ENCODE data around the gene TCP1. TPM values are rescaled to one million over a fixed set of nuclear protein-coding genes. Genes with fewer than 3 reads are reported as not detected.
A peak's percentile ranks its signal among the peaks of the same experiment; 100 is the strongest.

The TCP1 gene
- total and polyA plus RNA-seq, 9 of the 15 experiments (the other 6 are each of a cell fraction or from before 2014, with no cell fraction given) = 331 to 801 (median 645) TPM

DNA sequence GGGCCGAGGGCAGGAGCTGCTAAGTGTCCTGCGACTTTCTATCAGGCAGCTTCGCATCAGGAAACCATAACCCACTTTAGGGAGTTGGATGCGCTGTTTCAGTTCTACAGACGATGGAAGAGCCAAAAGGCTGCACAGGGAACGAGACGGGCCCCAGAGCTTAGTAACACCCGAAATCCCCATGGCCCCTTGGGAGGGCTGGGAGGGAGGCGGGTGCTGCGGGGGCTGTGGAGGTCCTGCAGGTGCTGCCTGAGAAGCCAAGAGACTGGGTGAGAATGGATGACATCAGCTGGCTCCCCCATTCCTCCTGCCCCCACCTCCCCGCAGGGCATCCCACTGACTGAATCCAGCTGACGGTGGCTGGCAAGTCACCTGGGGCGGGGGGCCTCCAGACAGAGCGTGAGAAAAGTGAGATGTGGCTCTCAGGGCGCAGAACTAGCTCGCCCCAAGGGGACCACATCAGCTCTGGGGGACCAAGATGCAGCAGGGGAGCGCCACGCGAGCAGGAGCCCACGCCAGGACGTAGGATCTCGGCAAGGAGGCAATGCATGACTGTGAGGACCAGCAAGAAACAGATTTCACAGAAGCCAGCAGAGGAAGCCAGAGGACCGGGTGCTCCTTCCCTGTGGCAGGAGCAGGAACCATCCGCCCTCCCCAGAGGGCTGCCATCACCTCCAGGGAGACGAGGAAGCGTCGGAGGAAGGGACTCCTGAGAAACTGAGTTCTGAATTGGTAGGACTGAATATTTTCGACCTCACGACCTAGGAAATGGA lies 47.5 kb upstream of the TCP1 start:
- TF ChIP-seq KDM1A (IDR thresholded peaks at IDR 0.05) (no peak), PPARD (CRISPR knock-in tag; IDR thresholded peaks at IDR 0.05) (no peak)
- TF ChIP-seq, protein P1, sequence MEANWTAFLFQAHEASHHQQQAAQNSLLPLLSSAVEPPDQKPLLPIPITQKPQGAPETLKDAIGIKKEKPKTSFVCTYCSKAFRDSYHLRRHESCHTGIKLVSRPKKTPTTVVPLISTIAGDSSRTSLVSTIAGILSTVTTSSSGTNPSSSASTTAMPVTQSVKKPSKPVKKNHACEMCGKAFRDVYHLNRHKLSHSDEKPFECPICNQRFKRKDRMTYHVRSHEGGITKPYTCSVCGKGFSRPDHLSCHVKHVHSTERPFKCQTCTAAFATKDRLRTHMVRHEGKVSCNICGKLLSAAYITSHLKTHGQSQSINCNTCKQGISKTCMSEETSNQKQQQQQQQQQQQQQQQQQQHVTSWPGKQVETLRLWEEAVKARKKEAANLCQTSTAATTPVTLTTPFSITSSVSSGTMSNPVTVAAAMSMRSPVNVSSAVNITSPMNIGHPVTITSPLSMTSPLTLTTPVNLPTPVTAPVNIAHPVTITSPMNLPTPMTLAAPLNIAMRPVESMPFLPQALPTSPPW (CRISPR knock-in tag; IDR thresholded peaks at IDR 0.05) = 0 out of 2 replicates have a peak, but pooled peaks have one; percentile 14
- Histone ChIP-seq H3K9me3 (replicated peaks; ENCODE audit: control insufficient read depth, insufficient read depth, low read depth, low read length) (no peaks in the 10 kb centered on the region), H3K79me2 (ENCODE audit: control insufficient read depth, insufficient read depth, low read length) (no peaks in the 10 kb centered on the region), H2AFZ (ENCODE audit: low read depth, low read length) (no peak overlapping the region), H3K4me2 (ENCODE audit: insufficient read depth, low read length) (no peak overlapping the region), H3K27ac (ENCODE audit: extremely low read depth, low read depth, low read length) (no peak overlapping the region), H3K9ac (ENCODE audit: insufficient read depth in 1 of 2, low read depth in 2 of 2, low read length in 2 of 2) (peak overlapping the region in 1 of 2 experiments; percentile 52; a peak in 1 of 4 replicates), H3K36me3 (ENCODE audit: control insufficient read depth, insufficient read depth, low read length) (no peaks in the 10 kb centered on the region), H3K27me3 (ENCODE audit: control insufficient read depth in 2 of 2, insufficient read depth in 2 of 2, low read length in 2 of 2) (peaks cover 39 to 43% of the 10 kb centered on the region in 2 experiments), H3K4me1 (replicated peaks in 1 of 2; ENCODE audit: control insufficient read depth in 2 of 2, insufficient read depth in 2 of 2, low read length in 2 of 2) (peaks cover 0 to 9% of the 10 kb centered on the region in 2 experiments; a peak in 2 of 5 replicates), H3K9me1 (ENCODE audit: control insufficient read depth, insufficient read depth, low read length) (no peaks in the 10 kb centered on the region), H3K4me3 (no peak overlapping the region), H4K20me1 (replicated peaks; ENCODE audit: control insufficient read depth, insufficient read depth, low read length) (peaks cover 3% of the 10 kb centered on the region; the same call in 1 of the 2 replicates)
- FAIRE-seq (no peak), ATAC-seq (no peak), DNase-seq (ENCODE audit: extremely low read depth in 1 of 4, low spot score in 3 of 4) (no peak)
- CTCF ChIA-PET (ENCODE audit: low intra/inter-chr PET ratio) = interaction anchor here (0.6 kb wide), 1 partner anchor 13 kb away, joined by 4 read pairs; no protein-coding TSS in a partner anchor
- POLR2A ChIA-PET = interaction anchor here (0.9 kb wide), 1 partner anchor 25 kb away, joined by 5 read pairs; no protein-coding TSS in a partner anchor
- 2% methylated on average over 25 of the region's 29 CpGs for WGBS (ENCODE audit: insufficient coverage, low coverage, missing lambda C conversion rate)
- in situ Hi-C loops (cut with MboI) (no loop called here), intact Hi-C loops (cut with micrococcal nuclease) (no loop called here)
- BruUV-seq (replicated peaks) = no TSS peak

Data from K562 (cell line).